C1 segment of cervical spinal cord (tissue), 14 donors: ENCODE results near the gene PGRMC2.
"Not testable (repeated sequence)": the region's sequence is repeated elsewhere in the genome, so short reads cannot be mapped to it uniquely, and the experiment has no call there.

ENCODE experiments used
- DNase-seq, 14 donors: peaks; one replicate each; lab custom pipeline; 2025; lab: John Stamatoyannopoulos, UW

The PGRMC2 gene

GRCh38 chr4:128267745-128268144 is 19.9 kb downstream of the PGRMC2 start:
- no peak for DNase-seq

GRCh38 chr4:128267171-128267570 is 20.4 kb downstream of the PGRMC2 start:
- DNase-seq: not testable (repeated sequence)

GRCh38 chr4:128265550-128265949 is 22.1 kb downstream of the PGRMC2 start:
- DNase-seq: not testable (repeated sequence)

DNA sequence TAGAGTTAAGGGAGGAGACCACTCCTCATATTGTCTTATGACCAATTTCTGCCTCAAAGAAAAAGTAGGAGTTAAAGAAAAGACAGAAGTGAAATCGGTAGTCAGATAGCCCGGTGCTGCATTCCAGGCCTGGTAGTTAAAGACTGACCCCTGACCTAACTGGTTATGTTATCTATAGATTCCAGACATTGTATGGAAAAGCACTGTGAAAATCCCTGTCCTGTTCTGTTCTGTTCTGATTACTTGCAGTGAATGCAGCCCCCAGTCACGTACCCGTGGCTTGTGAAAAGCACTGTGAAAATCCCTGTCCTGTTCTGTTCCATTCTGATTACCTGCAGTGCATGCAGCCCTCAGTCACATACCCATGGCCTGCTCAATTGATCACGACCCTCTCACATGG is 27.7 kb downstream of the PGRMC2 start:
- not testable (repeated sequence) for DNase-seq

DNA sequence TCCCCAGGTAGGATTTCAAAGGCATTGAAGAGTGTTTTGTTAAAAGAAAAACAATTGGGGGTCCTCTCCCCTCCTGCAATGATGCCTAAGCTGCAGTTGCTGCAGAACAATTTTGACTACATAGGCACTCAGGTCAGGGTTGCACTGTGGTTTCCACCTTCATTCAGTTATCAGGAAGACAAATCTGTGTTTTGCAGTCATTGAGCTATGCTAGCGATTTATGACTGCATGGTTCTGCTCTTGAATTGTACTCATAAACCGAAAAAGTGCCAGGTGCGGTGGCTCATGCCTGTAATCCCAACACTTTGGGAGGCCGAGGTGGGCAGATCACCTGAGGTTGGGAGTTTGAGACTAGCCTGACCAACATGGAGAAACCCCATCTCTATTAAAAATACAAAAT is 29.4 kb downstream of the PGRMC2 start:
- not testable (repeated sequence) for DNase-seq

- DNase-seq: no peak
Measured at GRCh38 chr4:128256539-128256938, 31.1 kb downstream of the PGRMC2 start.

DNA sequence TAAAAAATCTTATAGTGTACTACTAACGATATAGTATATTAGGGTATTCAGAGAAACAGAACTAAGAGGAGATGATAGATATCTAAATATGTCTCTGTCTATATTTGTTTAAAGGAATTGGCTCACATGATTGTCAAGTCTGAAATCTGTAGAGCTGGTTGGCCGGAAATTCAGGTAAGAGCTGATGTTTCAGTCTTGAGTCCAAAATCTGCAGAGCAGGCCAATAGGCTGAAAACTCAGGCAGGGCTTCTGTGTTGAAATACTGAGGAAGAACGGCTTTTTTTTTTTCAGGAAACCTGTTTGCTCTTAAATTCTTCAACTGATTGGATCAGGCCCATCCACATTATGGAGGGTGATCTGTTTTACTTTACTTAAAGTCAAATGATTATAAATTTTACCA is 31.7 kb downstream of the PGRMC2 start:
- DNase-seq: no peak

DNA sequence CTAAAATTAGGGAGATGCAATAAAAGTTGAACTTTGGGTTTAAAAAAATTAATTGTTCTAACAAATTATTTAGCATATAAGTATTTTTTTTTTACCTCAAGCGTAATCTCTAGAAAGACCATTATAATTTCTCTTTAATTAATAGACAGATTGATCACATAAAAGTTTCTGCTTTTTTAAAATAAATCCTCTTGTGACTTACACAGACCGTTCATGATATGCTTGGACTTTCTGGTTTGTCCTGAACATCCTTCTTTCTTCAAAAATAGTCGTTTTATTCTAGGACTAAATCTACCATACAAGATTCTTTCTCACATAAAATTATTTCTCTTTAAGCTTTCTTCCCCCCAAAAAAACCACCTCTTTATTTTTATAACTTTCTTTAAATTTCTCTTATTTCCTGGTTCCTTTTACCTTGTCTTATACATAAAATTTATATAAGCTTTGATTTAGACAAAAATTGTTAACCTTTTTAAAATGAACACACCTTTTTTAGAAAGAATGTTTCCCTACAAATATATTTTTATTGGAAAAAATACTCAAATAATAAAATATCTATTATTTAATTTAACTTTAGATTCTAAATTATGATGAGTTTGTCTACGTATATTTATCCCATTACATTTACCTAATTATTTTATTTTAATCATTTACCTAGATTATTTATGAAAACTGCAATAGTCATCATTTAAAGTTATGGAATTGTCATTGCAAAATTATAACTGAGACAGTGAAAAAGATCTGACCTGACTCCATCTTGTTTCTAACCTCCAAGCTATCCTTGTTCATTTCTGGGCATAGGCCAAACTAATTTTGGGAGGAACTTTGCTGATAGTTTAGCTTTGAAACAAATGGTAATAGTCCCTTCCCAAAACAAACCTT is 37.6 kb downstream of the PGRMC2 start:
- no peak for DNase-seq

DNA sequence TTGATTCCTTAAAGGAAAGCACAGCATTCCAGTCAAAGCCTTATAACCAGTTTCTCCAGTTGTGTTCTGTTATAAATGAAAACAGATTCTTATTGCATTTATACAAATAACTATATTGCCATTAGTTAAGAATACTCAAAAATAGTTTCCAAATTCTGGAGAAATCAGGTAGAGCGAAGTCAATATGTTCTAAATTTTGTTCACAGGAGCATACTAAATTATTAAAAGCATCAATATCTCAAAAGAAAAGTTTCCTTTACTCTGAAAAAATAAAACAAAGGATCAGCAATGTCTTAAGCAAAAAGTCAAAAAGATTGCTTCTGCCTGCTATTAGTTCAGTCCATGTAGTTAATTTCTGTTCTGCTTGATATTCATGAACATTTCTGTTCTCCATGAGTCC is 39.7 kb downstream of the PGRMC2 start:
- DNase-seq: no peak

- not testable (repeated sequence) for DNase-seq
Measured at GRCh38 chr4:128245391-128245790, 42.2 kb downstream of the PGRMC2 start.

DNA sequence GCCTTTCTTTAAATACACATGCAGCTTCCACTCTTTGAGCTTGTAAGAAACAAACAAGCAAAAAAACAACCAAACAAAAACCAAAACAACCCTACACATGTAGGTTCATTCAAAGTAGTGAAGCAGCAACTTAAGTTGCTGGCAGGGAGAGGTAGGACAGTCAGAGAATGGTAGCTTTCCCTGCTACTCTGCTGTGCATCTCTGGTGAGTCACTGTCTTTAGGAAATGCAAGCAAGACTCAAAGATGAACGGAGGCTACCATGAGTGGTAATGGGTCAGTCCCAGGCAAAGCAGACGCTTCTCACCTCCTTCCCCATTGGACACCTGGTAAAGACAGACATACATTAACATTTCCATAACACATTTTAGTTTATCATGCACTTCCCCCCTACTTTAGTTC is 43.2 kb downstream of the PGRMC2 start:
- DNase-seq: no peak

DNA sequence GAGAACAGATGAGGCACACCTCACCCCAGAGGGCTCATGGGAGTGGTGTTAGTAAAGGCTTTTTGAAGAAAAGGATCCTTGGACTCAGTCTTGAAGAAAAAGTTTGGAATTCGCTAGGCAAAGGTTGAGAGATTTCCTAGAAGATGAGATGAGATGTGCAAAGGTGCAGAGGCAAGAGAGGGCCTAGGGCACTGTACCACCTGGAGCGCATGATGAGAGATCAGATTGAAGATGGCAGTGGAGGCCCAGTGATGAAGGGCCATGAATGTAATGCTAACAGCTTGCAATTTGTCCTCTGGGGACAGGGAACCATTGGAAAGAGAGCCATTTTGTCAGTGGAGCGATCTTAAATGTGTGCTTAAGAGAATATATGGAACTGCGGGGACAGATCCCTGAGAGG is 45.0 kb downstream of the PGRMC2 start:
- no peak for DNase-seq

- DNase-seq: no peak
Measured at GRCh38 chr4:128241981-128242380, 45.6 kb downstream of the PGRMC2 start.

GRCh38 chr4:128241425-128241913 is 46.1 kb downstream of the PGRMC2 start:
- peak in 1 of 14 donors; percentile 70 for DNase-seq

GRCh38 chr4:128241019-128241418 is 46.6 kb downstream of the PGRMC2 start:
- DNase-seq: no peak

- no peak for DNase-seq
Measured at GRCh38 chr4:128234836-128235235, 52.8 kb downstream of the PGRMC2 start.

GRCh38 chr4:128232719-128233118 is 54.9 kb downstream of the PGRMC2 start:
- DNase-seq: no peak

- peak in 1 of 14 donors; percentile 71 for DNase-seq
Measured at GRCh38 chr4:128228845-128229795, 58.5 kb downstream of the PGRMC2 start.

DNA sequence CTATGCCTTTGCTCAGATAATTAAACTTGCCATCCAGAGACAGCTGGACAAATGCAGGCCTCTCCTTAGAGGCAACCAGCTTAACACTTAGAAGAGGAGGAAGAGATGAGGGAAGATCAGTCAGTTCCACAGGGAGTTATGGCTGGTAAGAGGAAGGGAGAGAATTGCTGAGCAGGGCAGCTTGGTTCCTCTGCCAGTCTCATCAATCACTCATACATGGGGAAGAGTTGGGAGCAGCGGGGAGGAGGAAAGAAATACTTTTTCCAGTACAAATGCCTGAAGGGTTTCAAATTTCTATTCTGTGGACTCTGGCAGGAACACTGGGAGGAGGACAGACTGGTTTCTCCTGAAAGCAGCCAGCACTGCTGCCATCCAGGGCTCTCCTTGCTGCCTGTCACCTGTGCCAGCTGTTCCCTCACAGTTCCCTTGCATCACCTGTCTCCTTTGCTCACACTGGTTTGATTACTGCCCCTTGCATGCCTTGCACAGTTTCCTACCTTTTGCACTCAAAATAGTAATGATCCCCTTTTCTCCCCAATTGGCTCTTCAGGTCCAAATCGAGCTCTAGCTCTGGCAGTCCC is 59.5 kb downstream of the PGRMC2 start:
- peak in 1 of 14 donors; percentile 19 for DNase-seq

- no peak for DNase-seq
Measured at GRCh38 chr4:128225148-128225547, 62.5 kb downstream of the PGRMC2 start.

GRCh38 chr4:128221586-128221985 is 66.0 kb downstream of the PGRMC2 start:
- no peak for DNase-seq
